Lower leg skin (tissue), 4 donors: ENCODE measurements around the gene LIN54. TPM values are rescaled to one million over a fixed set of nuclear protein-coding genes. Genes with fewer than 3 reads are reported as not detected.

ENCODE experiments used
- DNase-seq, 2 donors: peaks; one replicate each; pipeline ENCODE4 v3.0.0-alpha.2; 2019; ENCODE audit warnings: low spot score in 2 of 2
- H3K4me3 ChIP-seq: fragments of 200-600 bp; sonication (generic); 2 replicates; pipeline ENCODE4 v1.5.1; 2017; ENCODE audit warnings: mild to moderate bottlenecking, low read depth; ENCODE audit not compliant: poor library complexity, severe bottlenecking
- POLR2A ChIP-seq, 2 donors: fragments of 450-650 bp; IDR thresholded peaks; one replicate each; pipeline ENCODE4 v1.6.1; 2016 to 2017; ENCODE audit warnings: antibody characterized with exemption in 2 of 2, mild to moderate bottlenecking in 1 of 2, moderate library complexity in 1 of 2
- WGBS, 2 donors: methylation state at CpG; one replicate each; pipeline ENCODE4 v1.1.5; 2018; 5-methylcytosine and 5-hydroxymethylcytosine counted together
- intact Hi-C: fragments of 100-400 bp; cut with DNase I; formaldehyde crosslinking; loops from one replicate; pipeline ENCODE4 v1.15.0; 2023; ENCODE audit warnings: low total_unique reads
- total RNA-seq, 4 donors: library from RNA; depleted of rRNA; stranded (reverse); fragments of >200 nt; gene quantifications; one replicate each; pipeline ENCODE4 v1.1.0, GENCODE V29; 2016
- TF ChIP-seq, protein P1 (sequence below), 3 donors: fragments of 450-650 bp; IDR thresholded peaks; one replicate each; pipeline ENCODE4 v1.5.1; 2016; ENCODE audit warnings: antibody characterized with exemption in 3 of 3, mild to moderate bottlenecking in 3 of 3, moderate library complexity in 2 of 3

Gene LIN54
- total RNA-seq, 4 donors from 2014 or later = 16.9 to 25.3 (median 17.8) TPM

GRCh38 chr4:82969414-82969813 is 41.2 kb downstream of the LIN54 start:
- no peak overlapping the region for H3K4me3 ChIP-seq
- TF ChIP-seq, protein P1, sequence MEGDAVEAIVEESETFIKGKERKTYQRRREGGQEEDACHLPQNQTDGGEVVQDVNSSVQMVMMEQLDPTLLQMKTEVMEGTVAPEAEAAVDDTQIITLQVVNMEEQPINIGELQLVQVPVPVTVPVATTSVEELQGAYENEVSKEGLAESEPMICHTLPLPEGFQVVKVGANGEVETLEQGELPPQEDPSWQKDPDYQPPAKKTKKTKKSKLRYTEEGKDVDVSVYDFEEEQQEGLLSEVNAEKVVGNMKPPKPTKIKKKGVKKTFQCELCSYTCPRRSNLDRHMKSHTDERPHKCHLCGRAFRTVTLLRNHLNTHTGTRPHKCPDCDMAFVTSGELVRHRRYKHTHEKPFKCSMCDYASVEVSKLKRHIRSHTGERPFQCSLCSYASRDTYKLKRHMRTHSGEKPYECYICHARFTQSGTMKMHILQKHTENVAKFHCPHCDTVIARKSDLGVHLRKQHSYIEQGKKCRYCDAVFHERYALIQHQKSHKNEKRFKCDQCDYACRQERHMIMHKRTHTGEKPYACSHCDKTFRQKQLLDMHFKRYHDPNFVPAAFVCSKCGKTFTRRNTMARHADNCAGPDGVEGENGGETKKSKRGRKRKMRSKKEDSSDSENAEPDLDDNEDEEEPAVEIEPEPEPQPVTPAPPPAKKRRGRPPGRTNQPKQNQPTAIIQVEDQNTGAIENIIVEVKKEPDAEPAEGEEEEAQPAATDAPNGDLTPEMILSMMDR (IDR thresholded peaks at IDR 0.05) = no peak
- TF ChIP-seq POLR2A (IDR thresholded peaks at IDR 0.05) = no peak
- no peak for DNase-seq
- intact Hi-C loops = no loop called here
- WGBS, 2 donors = 90 to 94% methylated on average over 2 of the region's 2 CpGs

GRCh38 chr4:82968972-82969371 is 41.7 kb downstream of the LIN54 start:
- 94 to 98% methylated on average over 4 of the region's 4 CpGs for WGBS, 2 donors
- TF ChIP-seq, protein P1 (IDR thresholded peaks at IDR 0.05) = no peak
- TF ChIP-seq POLR2A (IDR thresholded peaks at IDR 0.05) = no peak

GRCh38 chr4:82965763-82966162 is 44.9 kb downstream of the LIN54 start:
- intact Hi-C loops = no loop called here
- no peak overlapping the region for H3K4me3 ChIP-seq
- DNase-seq = no peak
- WGBS, 2 donors = 97 to 100% methylated on average over 2 of the region's 2 CpGs
- TF ChIP-seq, protein P1 (IDR thresholded peaks at IDR 0.05) = no peak
- TF ChIP-seq POLR2A (IDR thresholded peaks at IDR 0.05) = no peak

More at GRCh38 chr4:82968972-82969371, 41.7 kb downstream of the LIN54 start:
- no peak overlapping the region for H3K4me3 ChIP-seq
- DNase-seq = no peak
- intact Hi-C loops = no loop called here

- DNase-seq = no peak
- no peak overlapping the region for H3K4me3 ChIP-seq
- intact Hi-C loops = no loop called here
- 78 to 87% methylated on average over 1 of the region's 1 CpG for WGBS, 2 donors
- TF ChIP-seq, protein P1 (IDR thresholded peaks at IDR 0.05) = no peak
- no peak for TF ChIP-seq POLR2A (IDR thresholded peaks at IDR 0.05)
Observed at GRCh38 chr4:82957045-82957444, 53.6 kb downstream of the LIN54 start.

DNA sequence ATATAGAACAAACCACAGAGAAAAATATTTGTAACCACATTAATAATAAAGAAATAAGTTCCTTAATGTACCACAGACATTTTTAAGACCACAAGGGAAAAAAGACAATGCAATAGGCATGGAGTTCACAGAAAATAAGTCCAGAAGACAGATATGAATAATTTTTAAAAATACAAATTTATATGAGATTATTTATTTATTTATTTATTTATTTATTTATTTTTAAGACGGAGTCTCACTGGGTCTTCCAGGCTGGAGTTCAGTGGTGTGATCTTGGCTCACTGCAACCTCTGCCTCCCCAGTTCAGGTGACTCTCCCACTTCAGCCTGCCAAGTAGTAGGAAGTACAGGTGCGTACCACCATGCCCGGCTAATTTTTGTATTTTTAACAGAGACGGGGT is 56.4 kb downstream of the LIN54 start:
- TF ChIP-seq, protein P1 (IDR thresholded peaks at IDR 0.05) = no peak
- TF ChIP-seq POLR2A (IDR thresholded peaks at IDR 0.05) = no peak
- intact Hi-C loops = no loop called here
- 91 to 96% methylated on average over 4 of the region's 4 CpGs for WGBS, 2 donors
- no peak for DNase-seq
- H3K4me3 ChIP-seq = no peak overlapping the region

DNA sequence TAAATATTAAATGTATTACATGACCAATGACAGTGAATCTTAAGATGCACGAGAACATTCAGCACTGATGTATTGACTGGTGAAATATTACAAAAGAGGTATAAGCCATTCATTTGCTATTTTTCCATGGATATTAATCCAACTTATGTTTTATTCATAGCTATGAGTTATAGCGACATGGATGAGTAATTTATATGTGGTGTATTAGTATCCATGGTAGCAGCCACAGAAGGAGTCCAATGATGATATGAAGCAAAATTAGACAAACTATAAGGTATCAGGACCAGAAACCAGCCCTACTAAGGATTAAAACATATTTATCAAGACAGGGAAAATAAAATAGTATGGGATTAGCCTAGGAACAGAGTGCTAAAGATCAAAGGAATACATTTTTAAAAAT is 59.4 kb downstream of the LIN54 start:
- H3K4me3 ChIP-seq = no peak overlapping the region
- intact Hi-C loops = no loop called here
- WGBS, 2 donors = 79 to 80% methylated on average over 2 of the region's 2 CpGs
- TF ChIP-seq POLR2A (IDR thresholded peaks at IDR 0.05) = no peak
- TF ChIP-seq, protein P1 (IDR thresholded peaks at IDR 0.05) = no peak
- no peak for DNase-seq
